Activated CD4-positive, alpha-beta T cell treated with anti-CD3 and anti-CD28 coated beads for 36 hours (primary cell): ENCODE results near the gene TMEM213. TPM values are rescaled to one million over a fixed set of nuclear protein-coding genes. Genes with fewer than 3 reads are reported as not detected.
A peak's percentile ranks its signal among the peaks of the same experiment; 100 is the strongest.

Source experiments
- ATAC-seq: fragments of 200-7000 bp; cut with Tn5 transposase; one replicate; pipeline ENCODE4 v1.10.0; 2021; ENCODE audit warnings: mild to moderate bottlenecking, moderate library complexity
- CTCF ChIA-PET: fragments of 350-600 bp; sonication (Branson Sonifier 250); formaldehyde crosslinking; loops from one replicate; lab custom pipeline; 2021; ENCODE audit warnings: antibody characterized with exemption; lab: Charles Lee
- POLR2A ChIA-PET: fragments of 350-600 bp; sonication (Branson Sonifier 250); formaldehyde crosslinking; loops from one replicate; lab custom pipeline; 2021; ENCODE audit warnings: antibody characterized with exemption, inconsistent platforms; lab: Charles Lee
- DNase-seq: peaks from one replicate; pipeline ENCODE4 v3.0.0-alpha.2; 2020
- H3K27ac Mint-ChIP-seq: one replicate; pipeline ENCODE4 v1.8.0; 2021; ENCODE audit warnings: mixed read lengths
- H3K27me3 Mint-ChIP-seq: one replicate; pipeline ENCODE4 v1.8.0; 2021; ENCODE audit warnings: mixed read lengths
- H3K36me3 Mint-ChIP-seq: one replicate; pipeline ENCODE4 v1.8.0; 2021; ENCODE audit warnings: low read depth, mixed read lengths
- H3K4me1 Mint-ChIP-seq: one replicate; pipeline ENCODE4 v1.8.0; 2021; ENCODE audit warnings: mixed read lengths
- H3K4me3 Mint-ChIP-seq: one replicate; pipeline ENCODE4 v1.8.0; 2021; ENCODE audit warnings: mild to moderate bottlenecking, moderate library complexity, mixed read lengths
- H3K9me3 Mint-ChIP-seq: one replicate; pipeline ENCODE4 v1.8.0; 2021; ENCODE audit warnings: low read depth, mixed read lengths
- intact Hi-C, 2 experiments: fragments of 100-400 bp; cut with DNase I in 1 of 2; cut with micrococcal nuclease in 1 of 2; formaldehyde crosslinking; loops; one replicate each; pipeline versions ENCODE4 v1.14.2 to v1.15.1; 2022 to 2024; cut with DNase I, micrococcal nuclease
- total RNA-seq, 2 experiments: library from RNA; stranded (reverse); gene quantifications; one replicate each; pipeline ENCODE4 v1.2.3, GENCODE V29; 2021

Gene TMEM213
- total RNA-seq, 2 experiments from 2014 or later: not detected

DNA sequence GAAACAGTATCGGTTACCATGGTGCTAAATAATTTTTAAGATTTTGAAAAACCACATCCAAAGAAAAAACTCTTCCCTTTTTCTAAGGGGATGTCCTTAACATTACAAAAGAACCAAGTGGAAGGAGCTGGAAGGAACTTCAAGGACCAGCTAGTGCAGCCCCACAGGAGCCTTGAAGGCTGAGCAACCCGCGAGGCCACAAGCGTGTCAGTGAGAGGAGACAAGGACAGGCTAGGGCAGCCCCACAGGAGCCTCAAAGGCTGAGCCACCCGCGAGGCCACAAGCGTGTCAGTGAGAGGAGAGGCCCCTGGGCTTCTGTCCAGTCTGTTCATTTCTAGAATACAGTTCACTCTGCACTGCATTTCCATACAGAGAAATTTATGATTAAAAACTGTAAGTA is 80.3 kb downstream of the TMEM213 start:
- ChIA-PET POLR2A (no interaction called here), CTCF (interaction anchor here (3.2 kb wide), 1 partner anchor 8 kb away, joined by 30 read pairs; no protein-coding TSS in a partner anchor)
- H3K4me3 Mint-ChIP-seq: no peak overlapping the region
- H3K4me1 Mint-ChIP-seq: peaks cover 37% of the 10 kb centered on the region
- no peaks in the 10 kb centered on the region for H3K36me3 Mint-ChIP-seq
- H3K27ac Mint-ChIP-seq: no peak overlapping the region
- DNase-seq (no peak), ATAC-seq (no peak)
- intact Hi-C loops: loop anchor here in 1 of 2 experiments (5.0 kb wide), 1 partner anchor 416 kb away; the partner anchor contains the start of gene TRIM24
- no peaks in the 10 kb centered on the region for H3K27me3 Mint-ChIP-seq
- H3K9me3 Mint-ChIP-seq: no peaks in the 10 kb centered on the region

GRCh38 chr7:138878856-138879255 is 81.1 kb downstream of the TMEM213 start:
- DNase-seq (no peak), ATAC-seq (no peak)
- CTCF ChIA-PET: no interaction called here
- H3K4me3 Mint-ChIP-seq: no peak overlapping the region
- H3K9me3 Mint-ChIP-seq: no peaks in the 10 kb centered on the region
- POLR2A ChIA-PET: no interaction called here
- H3K27ac Mint-ChIP-seq: no peak overlapping the region
- H3K36me3 Mint-ChIP-seq: no peaks in the 10 kb centered on the region
- intact Hi-C loops: loop anchor here in 1 of 2 experiments (5.0 kb wide), 1 partner anchor 417 kb away; the partner anchor contains the start of gene TRIM24
- peaks cover 37% of the 10 kb centered on the region for H3K4me1 Mint-ChIP-seq
- H3K27me3 Mint-ChIP-seq: no peaks in the 10 kb centered on the region

DNA sequence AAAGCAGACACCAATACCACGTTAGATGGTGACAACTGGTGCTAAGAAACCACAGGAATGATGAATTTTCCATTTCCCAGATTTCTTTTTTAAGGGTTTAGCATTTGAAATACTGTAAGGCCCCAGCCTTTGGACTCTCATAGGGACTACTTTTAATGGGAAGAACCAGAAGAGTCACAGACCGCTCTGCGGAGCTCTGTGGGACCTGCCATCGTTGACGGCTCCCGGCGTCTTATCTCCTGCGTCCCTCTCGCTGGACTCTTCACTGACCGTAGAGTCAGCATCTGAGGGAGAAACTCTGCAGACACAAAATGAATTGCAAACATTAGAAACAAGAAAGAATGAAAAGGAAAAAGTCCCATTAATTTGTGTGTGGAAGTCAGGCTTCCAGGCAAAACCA is 81.6 kb downstream of the TMEM213 start:
- no peak for ATAC-seq
- intact Hi-C loops: loop anchor here in 1 of 2 experiments (5.0 kb wide), 1 partner anchor 417 kb away; the partner anchor contains the start of gene TRIM24
- Mint-ChIP-seq H3K9me3 (no peaks in the 10 kb centered on the region), H3K4me3 (no peak overlapping the region), H3K27me3 (no peaks in the 10 kb centered on the region), H3K27ac (no peak overlapping the region), H3K4me1 (peaks cover 35% of the 10 kb centered on the region), H3K36me3 (no peaks in the 10 kb centered on the region)
- POLR2A ChIA-PET: no interaction called here
- DNase-seq: no peak
- CTCF ChIA-PET: no interaction called here

DNA sequence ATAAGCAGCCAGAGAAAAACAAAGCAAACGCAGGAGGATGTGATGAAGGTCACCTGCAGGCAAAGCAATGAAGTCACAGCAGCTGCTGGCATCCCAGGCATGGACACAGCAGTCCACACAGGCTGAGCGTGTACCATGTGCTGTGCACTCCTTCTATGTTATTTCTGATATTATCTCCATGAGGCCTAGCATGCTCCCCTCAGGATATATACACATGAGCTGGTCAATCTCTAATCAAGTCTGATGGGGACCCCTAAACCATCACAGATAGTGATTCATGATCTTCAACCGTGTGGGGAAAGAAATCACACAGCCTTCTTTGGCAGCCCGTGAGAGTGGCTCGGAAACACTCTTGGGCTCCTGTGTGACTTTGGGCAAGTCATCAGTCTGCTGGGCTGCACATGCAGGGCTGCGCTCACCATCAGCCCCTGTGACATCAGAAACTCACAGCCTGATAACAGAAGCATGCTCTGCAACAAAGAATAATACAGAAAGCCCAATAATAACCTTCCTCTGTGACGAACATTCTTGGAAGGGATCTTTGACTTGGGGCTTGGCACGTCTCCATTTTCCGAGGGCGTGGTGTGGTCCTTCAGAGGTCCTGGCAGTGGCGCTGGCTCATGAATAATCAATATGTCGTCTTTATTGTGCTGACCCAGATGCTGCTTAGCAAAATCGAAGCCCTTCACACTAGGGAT is 83.2 kb downstream of the TMEM213 start:
- ChIA-PET CTCF (interaction anchor here (1.1 kb wide), 1 partner anchor 24 kb away, joined by 4 read pairs; no protein-coding TSS in a partner anchor), POLR2A (no interaction called here)
- Mint-ChIP-seq H3K4me1 (peaks cover 26% of the 10 kb centered on the region), H3K4me3 (no peak overlapping the region), H3K9me3 (no peaks in the 10 kb centered on the region), H3K27ac (peak overlapping the region; percentile 82), H3K36me3 (no peaks in the 10 kb centered on the region), H3K27me3 (no peaks in the 10 kb centered on the region)
- DNase-seq (no peak), ATAC-seq (no peak)
- intact Hi-C loops: loop anchor here in 1 of 2 experiments (10.0 kb wide), 2 partner anchors 164 to 194 kb away; no protein-coding TSS in a partner anchor

- DNase-seq (no peak), ATAC-seq (no peak)
- peaks cover 24% of the 10 kb centered on the region for H3K4me1 Mint-ChIP-seq
- H3K4me3 Mint-ChIP-seq: no peak overlapping the region
- H3K27ac Mint-ChIP-seq: peak overlapping the region; percentile 82
- no peaks in the 10 kb centered on the region for H3K27me3 Mint-ChIP-seq
- H3K9me3 Mint-ChIP-seq: no peaks in the 10 kb centered on the region
- CTCF ChIA-PET: interaction anchor here (1.6 kb wide), 1 partner anchor 44 kb away, joined by 3 read pairs; no protein-coding TSS in a partner anchor
- intact Hi-C loops: loop anchor here in 1 of 2 experiments (1.0 to 10.0 kb wide), 3 partner anchors 29 to 193 kb away; no protein-coding TSS in a partner anchor
- H3K36me3 Mint-ChIP-seq: no peaks in the 10 kb centered on the region
- POLR2A ChIA-PET: interaction anchor here (0.6 kb wide), 2 partner anchors 57 to 112 kb away, joined by 3 to 4 read pairs; no protein-coding TSS in a partner anchor
Observed at GRCh38 chr7:138881579-138882188, 83.9 kb downstream of the TMEM213 start.

- intact Hi-C loops: loop anchor here in 1 of 2 experiments (1.0 to 10.0 kb wide), 3 partner anchors 28 to 193 kb away; no protein-coding TSS in a partner anchor
- ChIA-PET CTCF (interaction anchor here (1.1 to 1.6 kb wide), 2 partner anchors 45 to 171 kb away, joined by 3 to 4 read pairs; no protein-coding TSS in a partner anchor), POLR2A (interaction anchor here (0.6 kb wide), 2 partner anchors 58 to 113 kb away, joined by 3 to 4 read pairs; no protein-coding TSS in a partner anchor)
- Mint-ChIP-seq H3K36me3 (no peaks in the 10 kb centered on the region), H3K4me1 (peaks cover 23% of the 10 kb centered on the region), H3K9me3 (no peaks in the 10 kb centered on the region), H3K27me3 (no peaks in the 10 kb centered on the region), H3K4me3 (peak overlapping the region; percentile 2), H3K27ac (peak overlapping the region; percentile 82)
- ATAC-seq (peak; percentile 83), DNase-seq (peak; percentile 33)
Observed at GRCh38 chr7:138882249-138882648, 84.5 kb downstream of the TMEM213 start.

DNA sequence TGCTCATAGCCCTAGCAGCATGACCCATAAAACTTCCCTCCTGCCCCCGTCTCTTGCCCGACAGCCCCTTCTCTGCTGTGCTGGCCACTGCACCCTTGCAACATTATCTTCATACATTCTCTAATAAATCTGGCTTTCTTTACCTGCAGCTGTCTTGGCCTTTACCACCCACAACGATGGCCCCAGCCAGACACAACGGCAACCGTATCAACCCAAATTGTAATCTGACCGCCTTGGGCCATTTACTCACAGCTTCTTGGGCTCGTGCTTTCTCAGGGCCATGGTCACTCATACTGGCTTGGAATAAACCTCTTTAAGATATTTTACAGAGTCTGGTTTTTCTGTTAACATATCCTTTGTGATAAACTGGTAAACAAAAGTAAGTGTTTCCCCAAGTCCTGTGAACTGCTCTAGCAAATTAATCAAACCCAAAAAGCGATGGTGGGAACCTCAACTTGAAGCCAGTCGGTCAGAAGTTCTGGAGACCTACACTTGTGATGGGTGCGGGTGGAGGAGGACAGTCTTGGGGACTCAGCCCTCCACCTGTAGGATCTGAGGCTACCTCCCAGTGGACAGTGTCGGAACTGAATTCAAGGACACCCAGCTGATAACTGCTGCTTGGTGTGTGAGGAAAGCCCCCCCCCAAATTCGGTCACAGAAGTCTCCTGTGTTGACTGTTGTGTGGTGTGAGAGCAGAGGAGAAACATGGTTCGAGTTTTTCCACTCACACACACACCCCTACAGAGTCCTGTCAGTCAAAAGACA is 87.8 kb downstream of the TMEM213 start:
- peak; percentile 18 for DNase-seq

DNA sequence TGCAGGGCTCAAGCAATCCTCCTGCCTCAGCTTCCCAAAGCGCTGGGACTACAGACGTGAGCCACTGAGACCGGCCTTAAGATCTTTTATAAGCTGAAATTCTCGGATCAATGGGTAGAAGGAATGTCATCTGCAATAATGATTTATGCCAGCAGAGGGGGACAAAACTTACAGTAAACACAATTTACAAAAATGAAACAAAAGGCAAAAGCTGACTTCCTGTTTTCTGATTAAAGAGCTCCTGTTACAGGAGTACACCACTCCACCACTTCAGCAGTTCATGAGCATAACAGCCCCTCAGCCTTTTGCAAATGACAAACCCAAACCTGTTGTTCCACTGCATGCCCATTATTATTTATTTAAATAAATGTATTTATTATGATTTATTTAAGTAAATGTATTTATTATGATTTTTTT is 88.7 kb downstream of the TMEM213 start:
- H3K36me3 Mint-ChIP-seq: no peaks in the 10 kb centered on the region
- peak overlapping the region; percentile 64 for H3K27ac Mint-ChIP-seq
- intact Hi-C loops: loop anchor here (1.0 to 10.0 kb wide), 5 partner anchors 95 to 189 kb away; partner anchors contain the start of gene KIAA1549 (in 2 of the 2)
- peaks cover 18% of the 10 kb centered on the region for H3K4me1 Mint-ChIP-seq
- ATAC-seq (peak; percentile 70), DNase-seq (peak; percentile 43)
- H3K9me3 Mint-ChIP-seq: no peaks in the 10 kb centered on the region
- ChIA-PET POLR2A (interaction anchor here (0.6 to 1.1 kb wide), 3 partner anchors 17 to 94 kb away, joined by 3 to 5 read pairs (median 3); no protein-coding TSS in a partner anchor), CTCF (interaction anchor here (0.5 to 3.5 kb wide), 37 partner anchors 9 to 412 kb away, joined by 3 to 32 read pairs (median 4); partner anchors contain the start of gene KIAA1549)
- H3K4me3 Mint-ChIP-seq: no peak overlapping the region
- H3K27me3 Mint-ChIP-seq: no peaks in the 10 kb centered on the region

More for the DNA sequence above, 87.8 kb downstream of the TMEM213 start:
- intact Hi-C loops: loop anchor here (1.0 to 10.0 kb wide), 5 partner anchors 96 to 190 kb away; partner anchors contain the start of gene KIAA1549 (in 2 of the 2)
- H3K27ac Mint-ChIP-seq: no peak overlapping the region
- peak; percentile 18 for ATAC-seq
- CTCF ChIA-PET: interaction anchor here (0.7 to 3.5 kb wide), 24 partner anchors 9 to 242 kb away, joined by 3 to 32 read pairs (median 4); partner anchors contain the start of gene KIAA1549
- no peaks in the 10 kb centered on the region for H3K27me3 Mint-ChIP-seq
- H3K36me3 Mint-ChIP-seq: no peaks in the 10 kb centered on the region
- POLR2A ChIA-PET: interaction anchor here (0.9 to 1.1 kb wide), 2 partner anchors 18 to 95 kb away, joined by 3 to 5 read pairs; no protein-coding TSS in a partner anchor
- no peak overlapping the region for H3K4me3 Mint-ChIP-seq
- H3K4me1 Mint-ChIP-seq: peaks cover 20% of the 10 kb centered on the region
- no peaks in the 10 kb centered on the region for H3K9me3 Mint-ChIP-seq

DNA sequence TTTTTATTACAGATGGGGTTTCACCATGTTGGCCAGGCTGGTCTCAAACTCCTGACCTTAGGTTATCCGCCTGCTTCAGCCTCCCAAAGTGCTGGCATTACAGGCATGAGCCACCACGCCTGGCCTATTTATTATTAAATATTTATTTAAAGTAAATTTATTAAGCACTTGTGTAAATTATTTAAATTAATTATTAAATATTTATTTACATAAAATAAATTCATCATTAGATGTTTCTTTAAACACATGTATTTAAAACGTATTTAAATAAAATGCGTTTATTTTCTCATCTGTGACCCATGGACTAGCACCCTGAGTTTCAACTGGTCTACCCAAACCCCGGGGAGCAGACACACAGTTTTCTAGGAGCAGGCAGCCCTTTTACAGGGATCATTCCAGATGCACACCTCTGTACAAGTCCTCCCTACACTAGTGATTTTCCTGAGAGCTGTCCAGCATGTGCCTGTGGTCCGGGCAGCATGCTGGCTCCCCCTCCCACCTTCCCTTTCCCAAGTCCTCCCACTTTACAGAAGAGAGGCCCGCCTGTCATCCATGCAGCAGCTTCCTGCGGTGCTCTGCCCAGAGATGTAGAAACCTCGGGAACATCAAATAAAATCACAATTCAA is 89.4 kb downstream of the TMEM213 start:
- H3K4me1 Mint-ChIP-seq: peaks cover 11% of the 10 kb centered on the region
- peak overlapping the region; percentile 29 for H3K27ac Mint-ChIP-seq
- ATAC-seq: no peak
- no peak for DNase-seq
- no peaks in the 10 kb centered on the region for H3K36me3 Mint-ChIP-seq
- intact Hi-C loops: loop anchor here in 1 of 2 experiments (5.0 to 10.0 kb wide), 3 partner anchors 95 to 188 kb away; partner anchors contain the start of gene KIAA1549
- no peaks in the 10 kb centered on the region for H3K9me3 Mint-ChIP-seq
- POLR2A ChIA-PET: interaction anchor here (0.6 to 1.1 kb wide), 2 partner anchors 16 to 31 kb away, joined by 3 to 5 read pairs; no protein-coding TSS in a partner anchor
- H3K4me3 Mint-ChIP-seq: no peak overlapping the region
- H3K27me3 Mint-ChIP-seq: no peaks in the 10 kb centered on the region
- CTCF ChIA-PET: interaction anchor here (0.6 to 3.5 kb wide), 35 partner anchors 9 to 246 kb away, joined by 3 to 32 read pairs (median 4); partner anchors contain the start of gene KIAA1549
